MCF 10A (cell line): ENCODE results near the gene CDH12. TPM values are rescaled to one million over a fixed set of nuclear protein-coding genes. Genes with fewer than 3 reads are reported as not detected.

Source experiments
- BruUV-seq: library from RNA; stranded (reverse); fragments of 400-500 nt; replicated peaks from 2 replicates; lab custom pipeline; 2021; lab: Mats Ljungman, UMichigan
- CTCF ChIA-PET: fragments of 300-600 bp; sonication (Branson Sonifier 250); formaldehyde crosslinking; extraction: SDS; loops from one replicate; lab custom pipeline; 2021; ENCODE audit warnings: antibody characterized with exemption, inconsistent platforms; lab: Yijun Ruan, JAX
- POLR2A ChIA-PET: fragments of 300-600, 350-650 bp; sonication (Branson Sonifier 250); formaldehyde crosslinking; extraction: SDS; loops from one replicate; lab custom pipeline; 2020; ENCODE audit warnings: antibody characterized with exemption, inconsistent platforms; lab: Yijun Ruan, JAX
- DNase-seq: peaks from one replicate; pipeline ENCODE4 v3.0.0-alpha.2; 2018; ENCODE audit not compliant: unreplicated experiment
- H3K27ac Mint-ChIP-seq: one replicate; pipeline ENCODE4 v1.8.0; 2022; ENCODE audit warnings: mild to moderate bottlenecking, low read depth, mixed read lengths; ENCODE audit not compliant: unreplicated experiment
- H3K27me3 Mint-ChIP-seq: one replicate; pipeline ENCODE4 v1.8.0; 2022; ENCODE audit warnings: mixed read lengths; ENCODE audit not compliant: insufficient read depth, unreplicated experiment
- H3K36me3 Mint-ChIP-seq: one replicate; pipeline ENCODE4 v1.8.0; 2022; ENCODE audit warnings: mild to moderate bottlenecking, moderate library complexity, mixed read lengths; ENCODE audit not compliant: insufficient read depth, unreplicated experiment
- H3K4me1 Mint-ChIP-seq: one replicate; pipeline ENCODE4 v1.8.0; 2022; ENCODE audit warnings: mixed read lengths; ENCODE audit not compliant: insufficient read depth, unreplicated experiment
- H3K4me3 Mint-ChIP-seq: one replicate; pipeline ENCODE4 v1.8.0; 2022; ENCODE audit warnings: mild to moderate bottlenecking, moderate library complexity, mixed read lengths; ENCODE audit not compliant: unreplicated experiment
- H3K9me3 Mint-ChIP-seq: one replicate; pipeline ENCODE4 v1.8.0; 2022; ENCODE audit warnings: mixed read lengths; ENCODE audit not compliant: unreplicated experiment
- CTCF ChIP-seq: fragments of 200-600 bp; IDR thresholded peaks from one replicate; pipeline ENCODE4 v1.8.0; 2022; ENCODE audit warnings: antibody characterized with exemption, mild to moderate bottlenecking; ENCODE audit not compliant: unreplicated experiment
- intact Hi-C: fragments of 100-400 bp; cut with micrococcal nuclease; formaldehyde crosslinking; loops from 2 replicates; pipeline ENCODE4 v1.14.1; 2022
- total RNA-seq: library from RNA; stranded (reverse); gene quantifications from 2 replicates; pipeline ENCODE4 v1.2.3, GENCODE V29; 2022

CDH12 gene
- total RNA-seq, 1 experiment from 2014 or later, result not detected

- no TSS peak for BruUV-seq
- intact Hi-C loops, result no loop called here
- H3K4me1 Mint-ChIP-seq, result no peaks in the 10 kb centered on the region
- ChIA-PET CTCF (no interaction called here), POLR2A (no interaction called here)
- H3K27me3 Mint-ChIP-seq, result no peaks in the 10 kb centered on the region
- H3K36me3 Mint-ChIP-seq, result no peaks in the 10 kb centered on the region
- no peak overlapping the region for H3K27ac Mint-ChIP-seq
- no peak for DNase-seq
- TF ChIP-seq CTCF, result no peak
- no peaks in the 10 kb centered on the region for H3K9me3 Mint-ChIP-seq
- H3K4me3 Mint-ChIP-seq, result no peak overlapping the region
These were observed 801.3 kb downstream of the CDH12 start for GRCh38 chr5:22051881-22052280.

- DNase-seq, result no peak
- ChIA-PET CTCF (no interaction called here), POLR2A (no interaction called here)
- Mint-ChIP-seq H3K27ac (no peak overlapping the region), H3K4me1 (no peaks in the 10 kb centered on the region), H3K36me3 (no peaks in the 10 kb centered on the region), H3K9me3 (no peaks in the 10 kb centered on the region), H3K4me3 (no peak overlapping the region), H3K27me3 (no peaks in the 10 kb centered on the region)
- no peak for TF ChIP-seq CTCF
- BruUV-seq, result no TSS peak
- intact Hi-C loops, result no loop called here
These were observed 802.2 kb downstream of the CDH12 start for GRCh38 chr5:22050931-22051330.

GRCh38 chr5:22044229-22044628, 808.9 kb downstream of the CDH12 start:
- no peaks in the 10 kb centered on the region for H3K4me1 Mint-ChIP-seq
- no TSS peak for BruUV-seq
- TF ChIP-seq CTCF, result no peak
- no peak overlapping the region for H3K27ac Mint-ChIP-seq
- ChIA-PET CTCF (no interaction called here), POLR2A (no interaction called here)
- DNase-seq, result no peak
- H3K36me3 Mint-ChIP-seq, result no peaks in the 10 kb centered on the region
- intact Hi-C loops, result no loop called here
- H3K27me3 Mint-ChIP-seq, result no peaks in the 10 kb centered on the region
- H3K9me3 Mint-ChIP-seq, result no peaks in the 10 kb centered on the region
- no peak overlapping the region for H3K4me3 Mint-ChIP-seq

- Mint-ChIP-seq H3K27ac (no peak overlapping the region), H3K9me3 (no peaks in the 10 kb centered on the region), H3K36me3 (no peaks in the 10 kb centered on the region), H3K4me3 (no peak overlapping the region), H3K27me3 (no peaks in the 10 kb centered on the region), H3K4me1 (no peaks in the 10 kb centered on the region)
- no TSS peak for BruUV-seq
- POLR2A ChIA-PET, result no interaction called here
- intact Hi-C loops, result no loop called here
- DNase-seq, result no peak
- no peak for TF ChIP-seq CTCF
- CTCF ChIA-PET, result no interaction called here
These were observed 817.1 kb downstream of the CDH12 start for GRCh38 chr5:22036061-22036460.
